Measurements from ENCODE around the gene P2RX6. TPM values are rescaled to one million over a fixed set of nuclear protein-coding genes. Genes with fewer than 3 reads are reported as not detected.
"Not testable (repeated sequence)": the region's sequence is repeated elsewhere in the genome, so short reads cannot be mapped to it uniquely, and the experiment has no call there.

P2RX6 gene
- polyA plus RNA-seq, 1 donor, result 26.5 TPM

- DNase-seq (ENCODE audit: low read depth), result no peak
Observed at GRCh38 chr22:20994128-20994901, 20.6 kb upstream of the P2RX6 start.

DNA sequence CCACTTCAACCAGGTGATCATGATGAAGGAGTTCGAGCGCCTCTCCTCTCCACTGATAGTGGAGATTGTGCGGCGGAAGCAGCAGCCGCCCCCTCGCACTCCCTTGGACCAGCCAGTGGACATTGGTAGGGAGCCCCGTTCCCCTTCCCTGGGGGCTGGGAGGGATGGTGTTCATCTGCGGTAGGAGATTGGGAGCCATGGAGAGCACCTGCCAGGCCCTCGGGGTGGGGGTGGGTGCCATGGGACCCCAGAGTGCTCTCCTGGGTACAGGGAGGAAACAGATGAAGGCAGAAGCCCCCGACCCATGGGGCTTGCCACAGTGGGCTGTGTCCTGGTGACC, 20.1 kb upstream of the P2RX6 start:
- DNase-seq (ENCODE audit: low read depth), result no peak

DNA sequence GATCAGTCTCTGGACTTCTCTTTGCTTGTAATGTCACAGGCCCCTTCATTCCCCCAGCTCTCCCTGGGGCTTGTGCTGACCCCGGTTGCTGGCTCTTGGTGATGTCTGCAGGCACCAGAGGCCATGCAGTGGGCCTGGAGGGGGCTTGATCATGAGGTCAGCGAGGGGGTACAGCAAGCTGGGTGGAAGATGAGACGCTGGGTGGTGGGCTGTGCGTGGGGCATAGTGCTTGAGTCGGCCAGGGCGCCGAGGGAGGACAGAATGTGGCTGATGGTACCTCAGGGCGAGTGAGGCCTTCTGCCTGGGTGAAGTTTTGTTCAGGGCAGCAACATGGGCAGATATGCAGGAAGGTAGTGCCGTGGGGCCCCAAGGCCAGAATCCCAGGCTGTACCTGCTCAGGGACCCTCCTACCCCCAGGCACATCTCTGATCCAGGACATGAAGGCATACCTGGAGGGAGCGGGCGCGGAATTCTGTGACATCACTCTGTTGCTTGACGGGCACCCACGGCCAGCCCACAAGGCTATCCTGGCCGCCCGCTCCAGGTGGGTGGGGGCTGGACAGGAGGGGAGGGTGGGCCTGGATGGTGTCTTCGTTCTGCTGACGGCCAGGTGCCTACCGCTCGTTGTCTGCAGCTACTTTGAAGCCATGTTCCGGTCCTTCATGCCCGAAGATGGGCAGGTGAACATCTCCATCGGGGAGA, 19.5 kb upstream of the P2RX6 start:
- DNase-seq (ENCODE audit: low read depth), result no peak

DNA sequence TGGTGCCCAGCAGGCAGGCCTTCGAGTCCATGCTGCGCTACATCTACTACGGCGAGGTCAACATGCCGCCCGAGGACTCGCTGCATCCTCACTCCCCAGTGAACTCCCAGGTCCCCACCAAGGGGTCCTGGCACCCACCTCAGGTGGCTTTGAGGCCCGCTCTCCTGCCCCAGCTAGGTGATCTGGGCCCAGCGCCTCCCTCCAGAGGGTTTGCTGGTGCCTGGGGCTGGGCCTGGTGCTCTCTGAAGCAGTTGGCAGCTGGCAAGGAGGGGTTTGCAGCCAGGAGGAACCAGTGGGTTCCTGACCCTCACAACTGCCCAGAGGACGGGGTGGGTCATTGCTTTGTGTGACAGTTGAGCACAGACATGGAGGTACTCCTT, 18.9 kb upstream of the P2RX6 start:
- DNase-seq (ENCODE audit: low read depth), result no peak

DNA sequence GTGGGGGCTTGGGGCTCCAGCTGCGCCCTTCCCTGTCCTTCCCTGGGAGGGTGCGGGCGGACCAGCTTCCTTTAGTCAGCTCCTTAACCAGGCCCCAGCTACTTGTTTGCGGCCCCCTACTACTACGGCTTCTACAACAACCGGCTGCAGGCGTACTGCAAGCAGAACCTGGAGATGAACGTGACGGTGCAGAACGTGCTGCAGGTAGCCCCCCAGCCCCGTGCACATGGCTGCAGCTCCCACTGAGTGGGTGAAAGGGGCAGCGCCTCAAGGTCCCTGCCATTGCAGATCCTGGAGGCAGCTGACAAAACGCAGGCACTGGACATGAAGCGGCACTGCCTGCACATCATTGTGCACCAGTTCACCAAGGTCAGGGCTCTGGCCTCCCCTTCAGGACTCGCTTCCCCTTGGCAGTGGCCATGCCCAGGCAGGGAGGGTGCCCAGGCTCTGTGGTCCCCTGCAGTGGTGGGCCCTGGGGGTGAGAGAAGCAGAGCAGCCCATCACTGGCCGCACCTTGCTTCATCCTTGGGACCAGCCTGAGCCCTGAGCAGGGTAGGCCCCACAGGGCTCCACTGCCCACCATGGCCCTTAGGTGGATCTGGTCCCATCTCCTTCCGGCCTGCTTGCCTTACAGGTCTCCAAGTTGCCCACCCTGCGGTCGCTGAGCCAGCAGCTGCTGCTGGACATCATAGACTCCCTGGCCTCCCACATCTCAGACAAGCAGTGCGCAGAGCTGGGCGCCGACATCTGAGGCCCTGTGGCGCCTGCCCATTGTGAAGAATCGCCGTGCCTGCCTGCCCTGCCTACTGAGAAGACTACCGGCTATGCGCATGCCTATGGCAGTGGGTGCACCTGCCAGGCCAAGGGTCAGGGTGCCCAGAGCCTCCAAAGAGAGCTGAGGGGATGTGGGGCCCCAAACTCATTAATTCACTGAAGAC, 18.1 kb upstream of the P2RX6 start:
- DNase-seq (ENCODE audit: low read depth), result no peak

GRCh38 chr22:20997536-20998257, 17.3 kb upstream of the P2RX6 start:
- DNase-seq (ENCODE audit: low read depth), result no peak

DNA sequence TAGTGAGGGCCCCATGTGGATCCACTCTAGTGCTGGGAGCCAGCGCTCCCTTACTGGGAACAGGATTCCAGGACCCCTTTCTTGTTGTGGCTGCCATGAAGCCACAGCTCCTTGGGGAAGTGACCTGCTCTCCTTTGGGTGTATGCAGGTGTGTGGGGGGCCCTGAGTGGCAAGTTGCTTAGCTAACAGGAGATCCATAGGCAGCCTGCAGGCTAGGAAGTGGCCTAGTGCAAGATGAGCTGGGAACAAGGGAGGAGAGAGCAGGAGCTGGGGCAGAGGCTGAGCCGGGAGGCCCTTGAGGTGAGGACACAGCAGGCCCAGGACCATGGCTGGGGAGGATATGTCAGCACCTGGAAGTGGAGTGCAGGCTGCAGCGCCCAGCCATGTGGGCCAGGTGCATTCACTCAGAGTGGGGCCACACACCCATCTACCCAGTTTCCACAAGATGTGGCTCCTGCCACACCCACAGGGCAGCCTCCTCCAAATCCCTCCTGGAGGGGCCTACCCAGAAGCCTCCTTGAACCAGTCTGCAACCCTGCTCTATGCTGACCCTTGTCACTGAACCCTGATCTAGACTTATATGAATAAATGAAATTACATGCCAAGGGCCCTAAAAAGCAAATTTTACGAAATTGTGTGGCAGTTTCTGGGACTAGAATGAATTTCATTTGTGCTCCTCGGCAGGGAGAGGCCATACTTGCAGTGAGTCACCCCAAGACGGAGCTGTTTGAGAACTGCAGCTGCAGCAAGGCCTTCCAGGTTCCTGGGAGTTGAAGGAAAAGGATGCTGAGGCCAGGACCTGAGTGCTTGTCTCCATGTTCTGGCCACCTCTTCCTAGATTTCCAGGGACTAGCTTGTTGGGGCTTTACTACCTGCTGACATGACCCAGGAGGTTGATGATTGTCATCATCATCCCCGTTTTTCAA, 16.3 kb upstream of the P2RX6 start:
- DNase-seq (ENCODE audit: low read depth), result no peak

DNA sequence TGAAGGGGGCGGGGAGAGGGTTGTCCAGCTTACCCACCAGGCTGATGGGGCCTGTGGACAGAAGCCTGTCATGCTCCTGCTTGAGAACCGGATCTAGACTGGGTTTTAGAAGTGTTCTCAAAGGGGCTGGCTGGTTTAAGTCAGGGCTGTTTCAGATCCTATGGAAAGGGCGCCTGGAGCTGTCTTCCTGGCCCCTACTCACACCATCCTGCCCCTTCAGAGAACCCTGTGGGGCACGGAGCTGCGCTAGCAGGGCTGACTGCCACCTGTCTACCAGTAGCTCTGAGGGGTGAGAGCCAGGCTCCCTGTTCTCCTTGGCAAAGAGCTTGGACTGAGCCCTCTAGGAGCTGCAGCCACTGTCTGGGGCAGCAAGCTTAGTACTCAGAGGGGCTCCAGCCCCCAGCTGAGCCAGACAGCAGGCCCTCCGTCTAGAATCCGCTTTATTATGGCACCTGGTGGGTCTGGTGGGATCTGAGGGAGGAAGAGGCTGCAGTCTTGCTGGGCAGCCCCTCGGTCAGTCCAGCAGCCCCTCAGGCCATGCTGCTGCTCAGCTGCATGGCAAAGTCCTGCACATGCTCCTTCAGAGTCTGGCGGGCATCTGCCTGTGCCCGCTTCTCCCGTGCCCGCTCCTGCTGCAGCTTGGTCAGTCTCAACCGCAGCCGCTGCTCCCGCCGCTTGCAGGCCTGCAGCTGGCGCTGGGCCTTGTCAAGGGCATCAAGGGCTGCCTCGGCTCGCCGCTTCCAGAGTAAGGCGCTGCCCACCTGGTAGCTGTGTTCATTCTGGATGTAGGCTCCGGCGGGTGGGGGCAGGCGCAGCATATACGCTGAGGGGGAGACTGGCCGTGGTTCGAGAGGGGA, 15.4 kb upstream of the P2RX6 start:
- no peak for DNase-seq (ENCODE audit: low read depth)

- no peak for DNase-seq (ENCODE audit: low read depth)
Observed at GRCh38 chr22:21000207-21000986, 14.6 kb upstream of the P2RX6 start.

DNA sequence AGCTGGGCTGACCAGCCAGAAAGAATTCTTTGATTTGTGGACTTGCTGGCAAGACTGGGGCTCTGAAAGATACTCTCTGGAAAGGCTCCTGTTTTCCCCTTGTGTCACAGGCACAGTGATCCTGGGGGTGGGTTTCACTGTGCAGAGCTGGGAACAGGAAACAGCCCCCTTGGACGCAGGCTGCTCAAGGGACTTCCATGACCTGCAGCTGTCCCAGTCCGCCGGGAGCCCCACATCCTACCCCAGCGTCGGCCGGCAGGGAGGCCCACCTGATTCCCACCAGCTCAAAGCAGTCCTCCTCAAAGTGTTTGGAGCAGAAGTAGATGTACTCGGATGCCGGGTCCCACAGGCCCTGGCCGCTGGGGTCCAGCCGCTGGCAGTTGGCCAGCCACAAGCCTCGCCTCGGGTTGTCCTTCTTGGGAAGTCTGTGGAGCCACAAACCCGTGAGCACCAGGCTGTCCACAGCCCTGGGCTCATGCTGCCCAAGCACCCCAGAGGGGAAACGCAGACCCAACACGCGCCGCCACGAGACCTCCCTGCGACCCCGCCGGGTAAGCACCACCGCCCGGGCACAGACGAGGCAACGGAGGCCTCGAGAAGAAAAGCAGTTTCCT, 13.9 kb upstream of the P2RX6 start:
- DNase-seq (ENCODE audit: low read depth), result no peak

- DNase-seq (ENCODE audit: low read depth), result peak; percentile 93
Observed at GRCh38 chr22:21001601-21002325, 13.2 kb upstream of the P2RX6 start, which contains the start of gene THAP7. Gene THAP7 (minus strand): TSS chr22:21002118. CDS start chr22:21001911, 207 bp downstream.

DNA sequence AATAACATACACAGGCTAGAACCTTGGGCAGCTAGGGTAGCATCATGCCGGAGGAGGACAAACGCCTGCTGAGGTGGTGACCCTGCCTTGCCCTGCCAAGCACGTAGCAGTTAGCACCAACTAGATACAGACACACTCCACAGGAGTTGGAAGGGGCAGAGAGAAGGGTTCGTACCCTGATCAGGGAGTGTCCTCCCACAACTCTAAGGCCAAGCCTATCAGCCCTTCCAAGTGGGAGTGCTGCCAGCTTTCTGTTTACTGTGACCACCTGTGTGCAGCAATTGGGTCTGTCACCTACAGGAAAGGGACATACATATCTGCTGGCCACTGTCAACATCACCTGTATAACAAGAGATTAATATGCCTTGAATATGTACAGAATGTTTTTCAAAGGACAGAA, 11.2 kb upstream of the P2RX6 start:
- no peak for DNase-seq (ENCODE audit: low read depth)

GRCh38 chr22:21009208-21009607, 5.8 kb upstream of the P2RX6 start:
- not testable (repeated sequence) for DNase-seq (ENCODE audit: low read depth)

DNA sequence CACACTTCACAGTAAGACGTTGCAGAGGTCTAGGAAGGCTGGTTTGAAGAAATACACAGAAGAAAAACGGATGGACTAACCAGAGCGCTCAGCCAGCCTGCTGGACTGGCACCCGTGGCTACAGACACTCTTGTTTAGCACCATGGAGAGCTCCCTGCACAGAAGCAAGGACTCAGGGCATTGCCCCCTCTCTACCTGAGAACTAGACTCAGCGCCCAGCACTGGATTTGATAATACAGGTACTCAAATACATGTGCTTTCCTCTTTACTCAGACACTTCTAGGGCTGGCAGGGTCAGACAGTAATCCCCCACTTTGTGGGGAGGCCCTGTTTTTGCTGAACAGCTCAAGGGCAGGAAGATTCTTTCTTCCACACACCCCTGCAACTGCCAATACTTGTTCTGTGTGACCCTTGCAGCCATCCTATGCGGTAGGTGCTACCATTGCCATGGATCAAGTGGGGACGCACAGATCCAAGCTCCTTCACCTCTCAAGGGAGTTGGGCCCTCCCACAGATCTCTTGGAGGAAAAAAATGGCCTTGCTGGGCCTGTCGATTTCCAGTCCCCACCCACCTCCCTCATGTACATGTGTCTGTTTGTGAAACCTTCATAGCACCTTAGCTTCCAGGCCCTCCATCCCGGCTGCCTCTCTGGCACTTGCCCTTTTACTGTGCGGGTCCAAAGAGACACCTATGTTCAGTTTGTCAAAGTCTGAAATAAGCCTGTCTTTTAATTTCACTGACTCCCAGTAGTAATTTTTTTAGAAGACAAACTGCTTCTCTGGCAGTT, 5.1 kb upstream of the P2RX6 start:
- DNase-seq (ENCODE audit: low read depth), result no peak

GRCh38 chr22:21010426-21011113, 4.4 kb upstream of the P2RX6 start:
- DNase-seq (ENCODE audit: low read depth), result no peak

All from forelimb muscle (tissue), 1 donor.